ENCODE measurements around the gene LYRM4. TPM values are rescaled to one million over a fixed set of nuclear protein-coding genes. Genes with fewer than 3 reads are reported as not detected.

The LYRM4 gene
- total RNA-seq, 1 experiment from 2014 or later, result 37.0 TPM

DNA sequence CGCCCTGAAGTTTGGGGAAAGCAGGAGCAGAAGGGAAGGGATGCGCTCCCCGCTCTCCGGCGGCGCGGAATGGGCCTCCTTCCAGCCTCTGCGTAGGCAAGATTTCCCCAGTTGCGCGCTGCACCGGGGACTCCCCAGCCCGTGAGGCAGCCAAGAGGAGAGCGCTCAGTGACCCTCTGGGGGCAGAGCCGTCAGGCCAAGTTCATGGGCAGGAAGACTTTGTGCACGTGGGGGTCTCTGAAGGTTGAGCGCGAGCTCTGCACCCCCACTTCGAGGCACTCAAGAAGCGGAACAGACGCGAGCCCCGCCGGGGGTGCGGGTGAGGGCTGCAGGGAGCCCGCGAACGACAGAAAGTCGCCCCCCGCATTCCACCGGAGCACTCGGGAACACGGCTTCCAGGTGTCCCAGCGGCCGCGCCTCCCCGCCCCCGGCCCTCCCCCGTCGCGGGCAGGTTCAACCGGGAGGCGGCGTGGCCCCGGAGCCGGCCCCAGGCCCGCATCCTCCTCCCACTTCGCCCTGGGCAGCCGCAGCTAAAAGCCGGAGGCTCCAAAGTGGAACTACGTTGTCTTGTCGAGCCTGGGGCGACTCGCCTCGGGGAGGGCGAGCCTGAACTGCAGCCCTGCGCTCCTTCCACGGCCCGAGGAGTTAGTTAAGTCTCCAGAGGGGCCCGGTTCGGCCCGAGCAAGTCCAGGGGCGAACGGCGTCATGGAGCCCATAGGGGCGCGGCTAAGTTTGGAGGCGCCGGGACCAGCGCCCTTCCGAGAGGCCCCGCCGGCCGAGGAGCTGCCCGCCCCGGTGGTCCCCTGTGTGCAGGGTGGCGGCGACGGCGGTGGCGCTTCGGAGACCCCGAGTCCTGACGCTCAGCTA lies 175.7 kb downstream of the LYRM4 start, which contains the start of gene PPP1R3G:
PPP1R3G (plus strand) TSS at position 561 of the 867 bp plus-strand sequence; CDS start at position 706, 145 bp downstream.
- POLR2A ChIA-PET (ENCODE audit: unreplicated experiment), result no interaction called here
- intact Hi-C loops (cut with micrococcal nuclease; ENCODE audit: unreplicated experiment), result loop anchor here (5.0 kb wide), 1 partner anchor 143 kb away; no protein-coding TSS in a partner anchor

DNA sequence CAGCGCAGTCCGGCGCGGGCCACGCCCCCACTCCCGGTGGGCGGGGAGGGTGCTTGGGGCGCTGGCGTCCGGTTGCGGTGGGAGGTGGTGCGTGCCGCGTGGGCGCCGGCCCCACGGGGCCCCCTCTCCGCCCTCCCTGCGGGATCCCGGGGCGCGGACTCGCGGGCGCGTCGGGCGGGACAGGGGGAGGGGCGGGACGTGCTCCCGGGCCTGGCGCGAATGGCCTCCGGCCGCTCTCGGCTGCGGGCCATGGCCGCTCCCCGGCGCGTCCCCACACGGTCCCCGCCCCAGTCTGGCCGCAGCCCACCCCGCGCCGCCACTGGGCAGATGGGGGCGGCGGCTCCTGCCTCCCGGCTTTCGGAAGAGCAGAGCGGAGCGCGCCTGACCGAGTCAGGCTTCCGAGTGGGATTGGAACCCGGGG lies 176.4 kb downstream of the LYRM4 start:
- intact Hi-C loops (cut with micrococcal nuclease; ENCODE audit: unreplicated experiment), result loop anchor here (5.0 kb wide), 1 partner anchor 142 kb away; no protein-coding TSS in a partner anchor
- Histone ChIP-seq H3K4me1 (replicated peaks; ENCODE audit: insufficient read depth) (peaks cover 16% of the 10 kb centered on the region), H3K9me3 (ENCODE audit: insufficient read depth, low read depth) (no peaks in the 10 kb centered on the region), H4K20me1 (ENCODE audit: insufficient read depth) (no peaks in the 10 kb centered on the region), H3K4me2 (peak overlapping the region; percentile 82), H2AFZ (peak overlapping the region; percentile 91), H3F3A (ENCODE audit: insufficient read depth, low read depth) (peaks cover 11% of the 10 kb centered on the region), H3K4me3 (peak overlapping the region; percentile 76), H3K79me2 (ENCODE audit: low read depth) (no peaks in the 10 kb centered on the region), H3K27ac (no peak overlapping the region), H3K9me2 (ENCODE audit: insufficient read depth) (no peaks in the 10 kb centered on the region), H3K27me3 (ENCODE audit: insufficient read depth, low read depth) (no peaks in the 10 kb centered on the region), H3K36me3 (ENCODE audit: low read depth) (no peaks in the 10 kb centered on the region)
- CTCF ChIA-PET, result interaction anchor here (0.9 kb wide), 1 partner anchor 54 kb away, joined by 3 read pairs; no protein-coding TSS in a partner anchor
- TF ChIP-seq, protein P1, sequence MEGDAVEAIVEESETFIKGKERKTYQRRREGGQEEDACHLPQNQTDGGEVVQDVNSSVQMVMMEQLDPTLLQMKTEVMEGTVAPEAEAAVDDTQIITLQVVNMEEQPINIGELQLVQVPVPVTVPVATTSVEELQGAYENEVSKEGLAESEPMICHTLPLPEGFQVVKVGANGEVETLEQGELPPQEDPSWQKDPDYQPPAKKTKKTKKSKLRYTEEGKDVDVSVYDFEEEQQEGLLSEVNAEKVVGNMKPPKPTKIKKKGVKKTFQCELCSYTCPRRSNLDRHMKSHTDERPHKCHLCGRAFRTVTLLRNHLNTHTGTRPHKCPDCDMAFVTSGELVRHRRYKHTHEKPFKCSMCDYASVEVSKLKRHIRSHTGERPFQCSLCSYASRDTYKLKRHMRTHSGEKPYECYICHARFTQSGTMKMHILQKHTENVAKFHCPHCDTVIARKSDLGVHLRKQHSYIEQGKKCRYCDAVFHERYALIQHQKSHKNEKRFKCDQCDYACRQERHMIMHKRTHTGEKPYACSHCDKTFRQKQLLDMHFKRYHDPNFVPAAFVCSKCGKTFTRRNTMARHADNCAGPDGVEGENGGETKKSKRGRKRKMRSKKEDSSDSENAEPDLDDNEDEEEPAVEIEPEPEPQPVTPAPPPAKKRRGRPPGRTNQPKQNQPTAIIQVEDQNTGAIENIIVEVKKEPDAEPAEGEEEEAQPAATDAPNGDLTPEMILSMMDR (conservative IDR thresholded peaks at IDR 0.05), result no peak
- no peak for TF ChIP-seq EZH2 (IDR thresholded peaks at IDR 0.05; ENCODE audit: low read depth)
- peak in 1 of 2 experiments; percentile 34 for DNase-seq
- BruUV-seq (replicated peaks), result no TSS peak
- POLR2A ChIA-PET (ENCODE audit: unreplicated experiment), result no interaction called here

More for the DNA sequence above, 175.7 kb downstream of the LYRM4 start, which contains the start of gene PPP1R3G:
- H3K4me2 ChIP-seq, result peak within 1 kb of the TSS; percentile 82
- peaks cover 11% of the 10 kb centered on the region for H3F3A ChIP-seq (ENCODE audit: insufficient read depth, low read depth)
- no peaks in the 10 kb centered on the region for H3K79me2 ChIP-seq (ENCODE audit: low read depth)
- TF ChIP-seq EZH2 (IDR thresholded peaks at IDR 0.05; ENCODE audit: low read depth), result no peak
- TF ChIP-seq, protein P1 (conservative IDR thresholded peaks at IDR 0.05), result no peak
- H3K36me3 ChIP-seq (ENCODE audit: low read depth), result no peaks in the 10 kb centered on the region
- no peaks in the 10 kb centered on the region for H3K9me3 ChIP-seq (ENCODE audit: insufficient read depth, low read depth)
- BruUV-seq (replicated peaks), result no TSS peak
- CTCF ChIA-PET, result interaction anchor here (0.9 kb wide), 1 partner anchor 54 kb away, joined by 3 read pairs; no protein-coding TSS in a partner anchor
- no peaks in the 10 kb centered on the region for H3K9me2 ChIP-seq (ENCODE audit: insufficient read depth)
- DNase-seq, result peak in 1 of 2 experiments; percentile 51
- peak within 1 kb of the TSS; percentile 76 for H3K4me3 ChIP-seq
- no peak within 1 kb of the TSS for H3K27ac ChIP-seq
- peaks cover 16% of the 10 kb centered on the region for H3K4me1 ChIP-seq (replicated peaks; ENCODE audit: insufficient read depth)
- H4K20me1 ChIP-seq (ENCODE audit: insufficient read depth), result no peaks in the 10 kb centered on the region
- H2AFZ ChIP-seq, result peak within 1 kb of the TSS; percentile 91
- H3K27me3 ChIP-seq (ENCODE audit: insufficient read depth, low read depth), result no peaks in the 10 kb centered on the region

DNA sequence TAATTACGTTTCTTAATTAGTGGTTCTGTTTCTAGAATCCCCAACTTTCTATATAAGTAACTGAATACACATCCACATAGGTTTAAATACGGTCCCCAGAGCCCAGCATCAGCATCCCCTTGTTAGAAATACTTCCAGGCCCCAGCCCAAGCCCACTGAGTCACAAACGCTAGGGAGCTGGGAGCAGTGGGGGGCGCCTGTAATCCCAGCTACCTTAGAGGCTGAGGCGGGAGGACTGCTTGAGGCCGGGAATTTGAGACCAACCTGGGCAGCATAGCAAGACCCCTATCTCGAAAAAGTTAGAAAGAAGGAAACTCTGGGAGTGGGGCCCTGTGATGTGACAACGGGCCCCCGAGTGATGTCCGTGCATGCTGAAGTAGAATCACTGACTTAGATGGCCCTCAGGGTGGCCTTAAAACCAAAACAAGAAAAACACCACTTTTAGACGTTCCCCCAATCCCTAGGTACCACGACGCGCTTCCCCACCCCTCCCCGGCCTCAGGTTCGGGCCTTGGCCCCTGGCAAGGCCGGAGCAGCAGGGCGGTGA lies 176.9 kb downstream of the LYRM4 start:
- TF ChIP-seq, protein P1 (conservative IDR thresholded peaks at IDR 0.05), result no peak
- no peak for TF ChIP-seq EZH2 (IDR thresholded peaks at IDR 0.05; ENCODE audit: low read depth)

More for the DNA sequence above, 176.9 kb downstream of the LYRM4 start:
- ChIA-PET POLR2A (ENCODE audit: unreplicated experiment) (no interaction called here), CTCF (no interaction called here)
- no peak overlapping the region for H2AFZ ChIP-seq
- H3K27ac ChIP-seq, result no peak overlapping the region
- no peaks in the 10 kb centered on the region for H3K79me2 ChIP-seq (ENCODE audit: low read depth)
- no peaks in the 10 kb centered on the region for H3K27me3 ChIP-seq (ENCODE audit: insufficient read depth, low read depth)
- peaks cover 11% of the 10 kb centered on the region for H3F3A ChIP-seq (ENCODE audit: insufficient read depth, low read depth)
- no peaks in the 10 kb centered on the region for H4K20me1 ChIP-seq (ENCODE audit: insufficient read depth)
- no peaks in the 10 kb centered on the region for H3K9me3 ChIP-seq (ENCODE audit: insufficient read depth, low read depth)
- BruUV-seq (replicated peaks), result no TSS peak
- DNase-seq, result no peak
- no peaks in the 10 kb centered on the region for H3K36me3 ChIP-seq (ENCODE audit: low read depth)
- H3K4me2 ChIP-seq, result peak overlapping the region; percentile 82; the same call in 1 of the 2 replicates
- no peaks in the 10 kb centered on the region for H3K9me2 ChIP-seq (ENCODE audit: insufficient read depth)
- H3K4me3 ChIP-seq, result peak overlapping the region; percentile 76; the same call in 1 of the 2 replicates
- intact Hi-C loops (cut with micrococcal nuclease; ENCODE audit: unreplicated experiment), result loop anchor here (2.0 to 5.0 kb wide), 2 partner anchors 79 to 142 kb away; partner anchors contain the start of gene RPP40
- peaks cover 16% of the 10 kb centered on the region for H3K4me1 ChIP-seq (replicated peaks; ENCODE audit: insufficient read depth)
